Fibroblast of lung (primary cell): ENCODE data around the gene INSR. TPM values are rescaled to one million over a fixed set of nuclear protein-coding genes. Genes with fewer than 3 reads are reported as not detected.
"Not testable (repeated sequence)": the region's sequence is repeated elsewhere in the genome, so short reads cannot be mapped to it uniquely, and the experiment has no call there.

Experiments
- DNase-seq, 2 donors: peaks; one replicate each; pipeline versions ENCODE4 v3.0.0 to v3.0.0-alpha.2; 2010; ENCODE audit warnings: low read depth in 2 of 2
- H2AFZ ChIP-seq: 2 replicates; pipeline ENCODE4 v1.5.1; 2012; ENCODE audit warnings: low read length, control low read depth, inconsistent platforms
- H3K27ac ChIP-seq: 2 replicates; pipeline ENCODE4 v1.5.1; 2011; ENCODE audit warnings: low read length, control low read depth; ENCODE audit not compliant: insufficient read depth
- H3K27me3 ChIP-seq: 2 replicates; pipeline ENCODE4 v1.5.1; 2011; ENCODE audit warnings: mild to moderate bottlenecking, low read length; ENCODE audit not compliant: control insufficient read depth, insufficient read depth
- H3K36me3 ChIP-seq: 2 replicates; pipeline ENCODE4 v1.5.1; 2011; ENCODE audit warnings: low read length; ENCODE audit not compliant: control insufficient read depth, insufficient read depth
- H3K4me1 ChIP-seq: 2 replicates; pipeline ENCODE4 v1.5.1; 2011; ENCODE audit warnings: low read length; ENCODE audit not compliant: control insufficient read depth, insufficient read depth; ENCODE audit errors: extremely low read depth
- H3K4me2 ChIP-seq: 2 replicates; pipeline ENCODE4 v1.5.1; 2011; ENCODE audit warnings: low read length, control low read depth; ENCODE audit not compliant: insufficient read depth; ENCODE audit errors: extremely low read depth
- H3K4me3 ChIP-seq, 4 experiments: fragments of 200-600 bp in 1 of 4; sonication (generic) in 1 of 4; replicated peaks in 1 of 4; 2 replicates each; pipeline ENCODE4 v1.5.1; 2011 to 2016; ENCODE audit warnings: low read length in 4 of 4, low read depth in 3 of 4, mild to moderate bottlenecking in 3 of 4, control low read depth in 2 of 4, inconsistent platforms in 1 of 4, mixed read lengths in 1 of 4; ENCODE audit not compliant: insufficient read depth in 1 of 4; ENCODE audit errors: control extremely low read depth in 1 of 4
- H3K79me2 ChIP-seq: 2 replicates; pipeline ENCODE4 v1.5.1; 2012; ENCODE audit warnings: mild to moderate bottlenecking, low read length, inconsistent platforms; ENCODE audit not compliant: control insufficient read depth, insufficient read depth
- H3K9ac ChIP-seq: 2 replicates; pipeline ENCODE4 v1.5.1; 2011; ENCODE audit warnings: mild to moderate bottlenecking, low read length, control low read depth; ENCODE audit not compliant: insufficient read depth
- H3K9me3 ChIP-seq: 2 replicates; pipeline ENCODE4 v1.5.1; 2012; ENCODE audit warnings: low read depth, low read length; ENCODE audit not compliant: control insufficient read depth, insufficient read depth
- H4K20me1 ChIP-seq: 2 replicates; pipeline ENCODE4 v1.5.1; 2011; ENCODE audit warnings: low read length; ENCODE audit not compliant: control insufficient read depth, insufficient read depth; ENCODE audit errors: extremely low read depth
- CTCF ChIP-seq, 2 donors: IDR thresholded peaks in 1 of 2; conservative IDR thresholded peaks in 1 of 2; 1 replicate in 1 of 2; 2 replicates in 1 of 2; pipeline ENCODE4 v1.5.1; 2011 to 2012; ENCODE audit warnings: low read length in 2 of 2, control low read depth in 1 of 2, inconsistent platforms in 1 of 2, low read depth in 1 of 2, mild to moderate bottlenecking in 1 of 2
- EZH2 ChIP-seq: IDR thresholded peaks from 2 replicates; pipeline ENCODE4 v1.5.1; 2012; ENCODE audit warnings: low read length, control low read depth, mild to moderate bottlenecking; ENCODE audit errors: missing control alignments
- polyA plus RNA-seq, 2 donors: library from polyadenylated mRNA; depleted of rRNA in 1 of 2; stranded (reverse) in 1 of 2; unstranded in 1 of 2; fragments of >200 nt; gene quantifications; 2 replicates each; pipeline ENCODE4 v1.2.1, GENCODE V29; 2011 to 2012; ENCODE audit warnings: missing spikeins in 1 of 2
- total RNA-seq: library from RNA; depleted of rRNA; stranded (reverse); fragments of >200 nt; gene quantifications from 2 replicates; pipeline ENCODE4 v1.2.1, GENCODE V29; 2014

The INSR gene
- total and polyA plus RNA-seq, 2 donors (not counting 1 experiment from before 2014, with no cell fraction given), result 3.7 to 23.9 TPM

DNA sequence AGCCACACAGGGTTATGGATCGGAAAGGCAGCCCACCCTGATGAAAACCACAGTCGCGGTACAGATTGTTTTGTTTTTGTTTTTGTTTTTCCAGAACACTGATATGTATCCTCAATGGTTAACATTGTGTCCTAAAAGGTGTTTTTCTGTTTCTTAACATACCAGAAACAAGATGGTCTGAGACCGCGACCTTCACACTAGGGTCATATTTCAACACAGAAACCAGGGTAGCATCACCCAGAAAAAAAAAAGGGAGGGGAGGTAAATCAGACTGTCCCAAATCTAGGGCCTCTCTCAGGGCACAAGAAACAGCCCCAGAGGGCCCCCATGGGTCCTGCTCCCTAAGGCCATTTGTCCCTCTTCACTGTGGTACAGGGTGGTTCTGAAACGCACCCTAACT is 66.5 kb downstream of the INSR start:
- DNase-seq, result no peak
- no peaks in the 10 kb centered on the region for H3K9me3 ChIP-seq
- TF ChIP-seq CTCF (conservative IDR thresholded peaks at IDR 0.05 in 1 of 2, IDR thresholded peaks at IDR 0.05 in 1 of 2; ENCODE audit: low read depth in 1 of 2, low read length in 2 of 2) (no peak), EZH2 (no peak)
- peaks cover 2% of the 10 kb centered on the region for H3K27me3 ChIP-seq
- no peak overlapping the region for H3K4me3 ChIP-seq
- no peaks in the 10 kb centered on the region for H3K36me3 ChIP-seq
- no peak overlapping the region for H3K4me2 ChIP-seq
- no peaks in the 10 kb centered on the region for H3K4me1 ChIP-seq
- no peaks in the 10 kb centered on the region for H3K79me2 ChIP-seq
- no peaks in the 10 kb centered on the region for H4K20me1 ChIP-seq
- no peak overlapping the region for H3K27ac ChIP-seq
- H2AFZ ChIP-seq, result no peak overlapping the region
- H3K9ac ChIP-seq, result no peak overlapping the region

GRCh38 chr19:7227149-7227548 is 67.1 kb downstream of the INSR start:
- H4K20me1 ChIP-seq, DNase-seq, H3K9me3 ChIP-seq, H3K36me3 ChIP-seq, H3K27me3 ChIP-seq, H3K79me2 ChIP-seq, H3K27ac ChIP-seq, H3K4me2 ChIP-seq, H3K4me1 ChIP-seq, H3K4me3 ChIP-seq, H2AFZ ChIP-seq, H3K9ac ChIP-seq: not testable (repeated sequence)

DNA sequence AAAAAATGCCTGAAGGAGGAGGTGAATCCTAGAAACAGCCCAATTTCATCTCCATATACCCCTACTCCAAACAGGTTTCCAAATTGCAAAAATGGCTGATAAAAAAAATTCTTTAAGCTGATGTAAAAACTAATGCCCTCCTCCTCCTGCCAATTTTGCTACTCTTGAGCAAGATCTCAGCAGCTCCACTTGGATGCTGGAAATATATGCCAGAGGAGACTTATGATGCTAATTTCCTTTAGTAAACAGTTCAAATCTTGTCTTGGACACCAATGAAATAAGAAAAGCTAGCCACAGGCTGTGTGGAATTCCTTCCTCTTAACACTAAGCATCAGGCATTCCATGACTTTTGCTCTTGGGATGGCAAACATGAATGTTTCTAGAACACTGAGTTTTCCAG is 67.5 kb downstream of the INSR start:
- Histone ChIP-seq H3K4me1 (no peaks in the 10 kb centered on the region), H3K9me3 (no peaks in the 10 kb centered on the region), H3K4me3 (no peak overlapping the region), H2AFZ (no peak overlapping the region), H3K27ac (no peak overlapping the region), H3K79me2 (no peaks in the 10 kb centered on the region), H3K27me3 (peaks cover 2% of the 10 kb centered on the region), H4K20me1 (no peaks in the 10 kb centered on the region), H3K9ac (no peak overlapping the region), H3K4me2 (no peak overlapping the region), H3K36me3 (no peaks in the 10 kb centered on the region)
- no peak for DNase-seq
- no peak for TF ChIP-seq EZH2
- TF ChIP-seq CTCF (conservative IDR thresholded peaks at IDR 0.05 in 1 of 2, IDR thresholded peaks at IDR 0.05 in 1 of 2; ENCODE audit: low read depth in 1 of 2, low read length in 2 of 2), result no peak
